Keratinocyte (primary cell): ENCODE results near the gene MAP1S. TPM values are rescaled to one million over a fixed set of nuclear protein-coding genes. Genes with fewer than 3 reads are reported as not detected.
A peak's percentile ranks its signal among the peaks of the same experiment; 100 is the strongest.

ENCODE experiments used
- DNase-seq: peaks from one replicate; pipeline ENCODE4 v3.0.0-alpha.2; 2011; ENCODE audit warnings: low read depth, missing footprints, low spot score
- FAIRE-seq: peaks from 2 replicates; lab custom pipeline; 2011; peaks lifted over from hg19 to GRCh38; lab: Jason Lieb, UNC
- H2AFZ ChIP-seq: 2 replicates; pipeline ENCODE4 v1.6.0; 2012; ENCODE audit warnings: low read length, control low read depth, inconsistent platforms; ENCODE audit not compliant: control insufficient read depth
- H3K27ac ChIP-seq: 2 replicates; pipeline ENCODE4 v1.5.1; 2011; ENCODE audit warnings: low read length; ENCODE audit not compliant: control insufficient read depth, insufficient read depth
- H3K27me3 ChIP-seq: 3 replicates; pipeline ENCODE4 v1.6.0; 2011; ENCODE audit warnings: low read length; ENCODE audit not compliant: control insufficient read depth, insufficient read depth; ENCODE audit errors: extremely low read depth
- H3K36me3 ChIP-seq, 2 experiments: 2 replicates in 1 of 2; 3 replicates in 1 of 2; pipeline ENCODE4 v1.5.1; 2011; ENCODE audit warnings: low read length in 2 of 2, mild to moderate bottlenecking in 1 of 2; ENCODE audit not compliant: control insufficient read depth in 2 of 2, insufficient read depth in 2 of 2; ENCODE audit errors: extremely low read depth in 1 of 2
- H3K4me1 ChIP-seq: 3 replicates; pipeline ENCODE4 v1.5.1; 2011; ENCODE audit warnings: low read length; ENCODE audit not compliant: control insufficient read depth, insufficient read depth; ENCODE audit errors: extremely low read depth
- H3K4me2 ChIP-seq: 3 replicates; pipeline ENCODE4 v1.6.0; 2011; ENCODE audit warnings: low read depth, low read length; ENCODE audit not compliant: control insufficient read depth, insufficient read depth; ENCODE audit errors: extremely low read depth
- H3K4me3 ChIP-seq, 3 experiments: fragments of 200-600 bp in 1 of 3; sonication (generic) in 1 of 3; 2 replicates in 2 of 3; 3 replicates in 1 of 3; pipeline ENCODE4 v1.5.1; 2011 to 2016; ENCODE audit warnings: low read length in 3 of 3, mild to moderate bottlenecking in 3 of 3, control low read depth in 2 of 3, inconsistent platforms in 1 of 3, low read depth in 1 of 3, mixed read lengths in 1 of 3, mixed run types in 1 of 3, moderate library complexity in 1 of 3; ENCODE audit not compliant: control insufficient read depth in 2 of 3, insufficient read depth in 2 of 3; ENCODE audit errors: extremely low read depth in 1 of 3
- H3K79me2 ChIP-seq: 2 replicates; pipeline ENCODE4 v1.6.0; 2012; ENCODE audit warnings: low read length; ENCODE audit not compliant: control insufficient read depth, insufficient read depth
- H3K9ac ChIP-seq: 3 replicates; pipeline ENCODE4 v1.6.0; 2011; ENCODE audit warnings: low read length; ENCODE audit not compliant: control insufficient read depth, insufficient read depth; ENCODE audit errors: extremely low read depth
- H3K9me1 ChIP-seq: 3 replicates; pipeline ENCODE4 v1.6.0; 2011; ENCODE audit warnings: low read length; ENCODE audit not compliant: control insufficient read depth, insufficient read depth; ENCODE audit errors: extremely low read depth
- H3K9me3 ChIP-seq: 2 replicates; pipeline ENCODE4 v1.5.1; 2012; ENCODE audit warnings: low read depth, low read length; ENCODE audit not compliant: control insufficient read depth
- H4K20me1 ChIP-seq: 3 replicates; pipeline ENCODE4 v1.6.0; 2011; ENCODE audit warnings: low read length; ENCODE audit not compliant: control insufficient read depth, insufficient read depth; ENCODE audit errors: extremely low read depth
- EZH2 ChIP-seq: IDR thresholded peaks from one replicate; pipeline ENCODE4 v1.6.1; 2012; ENCODE audit warnings: inconsistent platforms, mild to moderate bottlenecking, low read length, moderate library complexity
- dilution Hi-C: fragments of 300-500 bp; cut with MboI; formaldehyde crosslinking; loops from one replicate; pipeline ENCODE4 v1.7.0; 2020; ENCODE audit warnings: low sequenced_read_pairs; ENCODE audit not compliant: extremely low pct_ligation_motif_present
- polyA plus RNA-seq, 5 experiments: library from polyadenylated mRNA; depleted of rRNA in 3 of 5; stranded (reverse) in 3 of 5; stranded (forward) in 1 of 5; unstranded in 1 of 5; fragments of >200 nt; gene quantifications; 1 replicate in 1 of 5; 2 replicates in 3 of 5; 3 replicates in 1 of 5; pipeline versions ENCODE4 v1.2.1 to v1.2.3, GENCODE V29; 2011 to 2012; ENCODE audit warnings: missing spikeins in 2 of 5, low read depth in 1 of 5, low replicate concordance in 1 of 5
- TF ChIP-seq, protein P1 (sequence below), 3 experiments: IDR thresholded peaks in 1 of 3; conservative IDR thresholded peaks in 1 of 3; optimal IDR thresholded peaks in 1 of 3; 2 replicates in 2 of 3; 3 replicates in 1 of 3; pipeline versions ENCODE3 to v1.5.1; 2011; ENCODE audit warnings: low read length in 3 of 3, mild to moderate bottlenecking in 3 of 3, moderate library complexity in 2 of 3, control low read depth in 1 of 3, inconsistent platforms in 1 of 3; ENCODE audit not compliant: insufficient read depth in 2 of 3; ENCODE audit errors: extremely low read depth in 1 of 3

Gene MAP1S
- polyA plus RNA-seq, 1 donor (not counting 4 experiments of a cell fraction or from before 2014, with no cell fraction given): 3.7 TPM

DNA sequence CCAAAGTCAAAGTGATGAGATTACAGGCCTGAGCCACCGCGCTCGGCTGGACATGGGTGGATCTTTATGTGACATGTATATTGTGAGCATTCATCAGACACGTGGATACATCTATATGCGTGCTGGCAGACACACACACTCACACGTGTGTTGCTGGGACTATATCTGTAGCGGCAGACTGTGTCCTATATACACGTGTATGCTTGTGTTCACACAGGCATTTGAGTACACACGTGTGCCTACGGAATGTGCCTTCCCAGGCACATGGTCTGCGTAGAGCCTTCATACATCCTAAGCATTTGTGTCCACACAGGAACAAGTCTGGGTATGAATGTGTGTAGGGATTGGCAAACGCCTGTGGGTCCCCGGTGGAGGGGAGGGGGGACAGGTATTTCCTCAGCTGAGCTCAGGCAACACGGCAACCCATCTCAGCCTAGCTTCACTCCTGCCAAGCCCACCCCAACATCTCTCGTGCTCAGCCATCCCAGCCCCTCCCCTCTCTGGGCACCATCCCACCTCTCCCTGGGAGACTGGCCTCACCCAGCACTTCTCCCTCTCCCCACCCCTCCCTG, 33.7 kb upstream of the MAP1S start:
- H3K4me2 ChIP-seq: no peak overlapping the region
- H3K4me1 ChIP-seq: peaks cover 2% of the 10 kb centered on the region
- H3K36me3 ChIP-seq: no peaks in the 10 kb centered on the region
- H3K27ac ChIP-seq: no peak overlapping the region
- peaks cover 36% of the 10 kb centered on the region for H3K27me3 ChIP-seq
- H4K20me1 ChIP-seq: no peaks in the 10 kb centered on the region
- no peak overlapping the region for H3K4me3 ChIP-seq
- H2AFZ ChIP-seq: no peak overlapping the region
- TF ChIP-seq EZH2: peak; percentile 44
- TF ChIP-seq, protein P1, sequence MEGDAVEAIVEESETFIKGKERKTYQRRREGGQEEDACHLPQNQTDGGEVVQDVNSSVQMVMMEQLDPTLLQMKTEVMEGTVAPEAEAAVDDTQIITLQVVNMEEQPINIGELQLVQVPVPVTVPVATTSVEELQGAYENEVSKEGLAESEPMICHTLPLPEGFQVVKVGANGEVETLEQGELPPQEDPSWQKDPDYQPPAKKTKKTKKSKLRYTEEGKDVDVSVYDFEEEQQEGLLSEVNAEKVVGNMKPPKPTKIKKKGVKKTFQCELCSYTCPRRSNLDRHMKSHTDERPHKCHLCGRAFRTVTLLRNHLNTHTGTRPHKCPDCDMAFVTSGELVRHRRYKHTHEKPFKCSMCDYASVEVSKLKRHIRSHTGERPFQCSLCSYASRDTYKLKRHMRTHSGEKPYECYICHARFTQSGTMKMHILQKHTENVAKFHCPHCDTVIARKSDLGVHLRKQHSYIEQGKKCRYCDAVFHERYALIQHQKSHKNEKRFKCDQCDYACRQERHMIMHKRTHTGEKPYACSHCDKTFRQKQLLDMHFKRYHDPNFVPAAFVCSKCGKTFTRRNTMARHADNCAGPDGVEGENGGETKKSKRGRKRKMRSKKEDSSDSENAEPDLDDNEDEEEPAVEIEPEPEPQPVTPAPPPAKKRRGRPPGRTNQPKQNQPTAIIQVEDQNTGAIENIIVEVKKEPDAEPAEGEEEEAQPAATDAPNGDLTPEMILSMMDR (optimal IDR thresholded peaks at IDR 0.05 in 1 of 3, IDR thresholded peaks at IDR 0.05 in 1 of 3, conservative IDR thresholded peaks at IDR 0.05 in 1 of 3; ENCODE audit: extremely low read depth in 1 of 3, insufficient read depth in 2 of 3, low read length in 3 of 3): no peak
- no peaks in the 10 kb centered on the region for H3K79me2 ChIP-seq
- DNase-seq: no peak
- no peak overlapping the region for H3K9ac ChIP-seq
- no peak for FAIRE-seq
- no peaks in the 10 kb centered on the region for H3K9me1 ChIP-seq
- no peaks in the 10 kb centered on the region for H3K9me3 ChIP-seq
- dilution Hi-C loops: no loop called here

DNA sequence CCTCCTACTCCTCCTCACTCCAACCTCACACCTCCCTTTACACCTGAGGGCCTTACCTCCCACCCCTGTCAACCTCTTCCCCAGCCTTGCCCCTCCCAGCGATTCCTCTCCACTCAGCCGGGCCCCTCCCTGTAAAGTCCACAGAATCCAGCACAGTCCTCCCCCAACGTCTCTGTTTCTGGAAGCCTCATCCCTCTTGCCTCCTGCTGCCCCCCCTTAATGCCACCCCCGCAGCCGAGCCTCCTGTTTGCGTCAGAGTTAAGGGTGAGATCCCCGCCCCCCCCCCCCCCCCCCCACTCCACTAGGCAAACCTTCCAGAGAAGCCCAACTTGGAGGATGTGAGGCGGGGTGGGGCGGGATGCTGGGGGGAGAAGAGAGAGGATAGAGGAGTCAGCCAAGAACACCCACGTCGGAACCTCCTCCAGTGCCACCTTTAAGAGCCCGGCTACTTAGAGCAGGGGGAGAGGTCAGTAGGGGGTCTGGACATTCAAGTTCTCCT, 33.2 kb upstream of the MAP1S start:
- Histone ChIP-seq H3K9me3 (no peaks in the 10 kb centered on the region), H3K9me1 (no peaks in the 10 kb centered on the region), H3K9ac (no peak overlapping the region), H3K79me2 (no peaks in the 10 kb centered on the region), H3K4me1 (peaks cover 2% of the 10 kb centered on the region), H3K27ac (no peak overlapping the region), H3K36me3 (no peaks in the 10 kb centered on the region), H3K4me3 (no peak overlapping the region), H2AFZ (no peak overlapping the region), H3K27me3 (peaks cover 34% of the 10 kb centered on the region), H3K4me2 (no peak overlapping the region), H4K20me1 (no peaks in the 10 kb centered on the region)
- DNase-seq: no peak
- TF ChIP-seq, protein P1 (optimal IDR thresholded peaks at IDR 0.05 in 1 of 3, IDR thresholded peaks at IDR 0.05 in 1 of 3, conservative IDR thresholded peaks at IDR 0.05 in 1 of 3; ENCODE audit: extremely low read depth in 1 of 3, insufficient read depth in 2 of 3, low read length in 3 of 3): no peak
- no peak for TF ChIP-seq EZH2
- no peak for FAIRE-seq
- dilution Hi-C loops: no loop called here
